ENCODE measurements around the gene ARHGEF10L. TPM values are rescaled to one million over a fixed set of nuclear protein-coding genes. Genes with fewer than 3 reads are reported as not detected.
"Not testable (repeated sequence)": the region's sequence is repeated elsewhere in the genome, so short reads cannot be mapped to it uniquely, and the experiment has no call there.

ARHGEF10L gene
- total RNA-seq, 2 experiments from 2014 or later = not detected

DNA sequence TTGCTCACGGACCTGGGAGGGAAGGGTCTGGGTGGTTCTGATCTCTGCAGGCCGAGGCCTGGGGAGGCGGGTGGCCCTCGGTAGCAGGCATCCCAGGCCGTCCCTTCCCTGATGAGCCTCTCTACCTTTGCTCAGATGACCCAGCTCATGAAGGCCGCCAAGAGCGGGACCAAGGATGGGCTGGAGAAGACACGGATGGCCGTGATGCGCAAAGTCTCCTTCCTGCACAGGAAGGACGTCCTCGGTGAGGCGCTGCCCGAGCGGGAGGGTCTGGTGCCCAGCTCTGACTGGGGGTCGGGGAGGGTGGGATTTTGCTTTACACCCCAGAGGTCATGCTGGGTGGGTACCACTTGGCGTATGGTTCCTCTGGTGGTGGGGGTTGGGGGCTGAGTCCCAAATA is 76.5 kb downstream of the ARHGEF10L start:
- CTCF ChIA-PET = no interaction called here
- no peaks in the 10 kb centered on the region for H3K9me3 Mint-ChIP-seq
- H3K27me3 Mint-ChIP-seq = peaks cover 3% of the 10 kb centered on the region
- POLR2A ChIA-PET = no interaction called here
- no peak for DNase-seq
- no peak overlapping the region for H3K4me3 Mint-ChIP-seq
- no peaks in the 10 kb centered on the region for H3K4me1 Mint-ChIP-seq
- H3K36me3 Mint-ChIP-seq (ENCODE audit: low read depth) = no peaks in the 10 kb centered on the region
- no peak overlapping the region for H3K27ac Mint-ChIP-seq

DNA sequence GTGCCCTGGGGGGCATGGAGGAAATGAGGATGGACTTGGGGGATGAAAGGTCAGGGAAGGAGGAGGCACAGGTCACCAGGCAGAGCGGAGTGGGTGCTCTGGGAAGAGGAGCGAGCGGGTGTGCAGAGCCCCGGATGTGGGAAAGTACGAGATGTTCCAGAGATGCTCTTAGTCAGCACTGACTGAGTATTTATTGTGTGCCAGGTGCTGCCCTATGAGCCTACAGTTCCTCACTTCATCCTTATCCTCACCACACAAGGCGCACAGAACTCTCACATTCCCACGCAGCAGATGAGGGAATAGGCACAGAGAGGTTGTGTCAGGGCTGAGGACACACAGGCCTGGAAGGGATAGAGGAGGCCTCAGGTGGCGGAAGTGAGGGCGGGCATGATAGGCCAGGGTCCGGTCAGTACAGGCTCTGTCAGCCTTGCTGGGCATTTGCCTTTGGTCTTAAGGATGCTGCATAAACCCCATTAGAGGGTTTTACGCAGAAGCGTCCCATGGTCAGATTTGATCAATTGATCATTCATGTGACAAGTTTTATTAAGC is 77.3 kb downstream of the ARHGEF10L start:
- Mint-ChIP-seq H3K4me3 (no peak overlapping the region), H3K9me3 (no peaks in the 10 kb centered on the region)
- POLR2A ChIA-PET = no interaction called here

GRCh38 chr1:17617787-17618557 is 78.5 kb downstream of the ARHGEF10L start:
- Mint-ChIP-seq H3K27ac (no peak overlapping the region), H3K36me3 (ENCODE audit: low read depth) (no peaks in the 10 kb centered on the region), H3K9me3 (no peaks in the 10 kb centered on the region), H3K27me3 (peaks cover 2% of the 10 kb centered on the region), H3K4me3 (no peak overlapping the region), H3K4me1 (no peaks in the 10 kb centered on the region)
- POLR2A ChIA-PET = no interaction called here
- DNase-seq = no peak
- CTCF ChIA-PET = no interaction called here

More for the DNA sequence above, 77.3 kb downstream of the ARHGEF10L start:
- Mint-ChIP-seq H3K4me1 (no peaks in the 10 kb centered on the region), H3K27ac (no peak overlapping the region), H3K36me3 (ENCODE audit: low read depth) (no peaks in the 10 kb centered on the region), H3K27me3 (peaks cover 2% of the 10 kb centered on the region)
- CTCF ChIA-PET = no interaction called here
- DNase-seq = no peak

DNA sequence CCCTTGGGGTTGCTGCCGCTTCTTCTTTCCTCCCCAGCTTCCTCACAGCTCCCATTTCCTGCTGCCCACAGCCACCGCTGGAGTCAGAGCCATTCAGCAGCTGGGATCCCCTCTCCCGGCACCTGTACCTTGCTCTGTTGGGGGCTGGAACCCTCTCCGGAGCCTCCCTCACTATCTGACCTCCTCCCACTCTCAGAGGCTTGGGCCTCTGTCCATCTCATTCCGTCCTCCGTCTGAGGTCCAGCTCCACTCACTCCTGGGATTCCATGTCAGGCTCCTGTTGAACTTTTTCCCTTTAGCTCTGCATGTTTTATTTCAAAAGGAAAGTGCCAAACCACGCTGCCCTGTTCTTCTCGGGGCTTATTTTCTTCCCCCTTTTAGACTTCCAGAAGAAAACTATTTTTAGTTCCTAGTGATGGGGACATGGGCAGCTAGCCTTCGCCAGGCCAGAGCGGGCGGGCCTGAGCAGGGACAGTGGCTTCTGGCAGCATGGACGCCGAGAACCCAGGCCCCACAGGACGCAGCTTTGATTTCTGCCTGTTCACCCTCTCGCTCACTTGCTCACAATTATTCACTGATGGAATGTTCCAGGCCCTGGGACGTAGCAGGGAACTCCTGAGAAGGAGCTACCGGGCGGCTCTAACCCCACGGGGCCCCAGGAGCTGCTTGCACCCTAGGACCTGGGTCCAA is 79.2 kb downstream of the ARHGEF10L start:
- no peak for DNase-seq
- H3K4me3 Mint-ChIP-seq = no peak overlapping the region
- no peaks in the 10 kb centered on the region for H3K36me3 Mint-ChIP-seq (ENCODE audit: low read depth)
- H3K27me3 Mint-ChIP-seq = peaks cover 2% of the 10 kb centered on the region
- ChIA-PET CTCF (no interaction called here), POLR2A (no interaction called here)
- H3K9me3 Mint-ChIP-seq = no peaks in the 10 kb centered on the region
- no peaks in the 10 kb centered on the region for H3K4me1 Mint-ChIP-seq
- H3K27ac Mint-ChIP-seq = no peak overlapping the region

- Mint-ChIP-seq H3K27ac (no peak overlapping the region), H3K27me3 (peaks cover 2% of the 10 kb centered on the region), H3K4me1 (no peaks in the 10 kb centered on the region), H3K36me3 (ENCODE audit: low read depth) (no peaks in the 10 kb centered on the region), H3K4me3 (no peak overlapping the region), H3K9me3 (no peaks in the 10 kb centered on the region)
- ChIA-PET CTCF (no interaction called here), POLR2A (no interaction called here)
- DNase-seq = no peak
Observed at GRCh38 chr1:17620448-17620847, 81.0 kb downstream of the ARHGEF10L start.

GRCh38 chr1:17621691-17622090 is 82.2 kb downstream of the ARHGEF10L start:
- Mint-ChIP-seq H3K9me3 (no peaks in the 10 kb centered on the region), H3K36me3 (ENCODE audit: low read depth) (no peaks in the 10 kb centered on the region), H3K27ac (no peak overlapping the region), H3K27me3 (peaks cover 2% of the 10 kb centered on the region), H3K4me1 (no peaks in the 10 kb centered on the region), H3K4me3 (no peak overlapping the region)
- CTCF ChIA-PET = no interaction called here
- no peak for DNase-seq
- POLR2A ChIA-PET = no interaction called here

GRCh38 chr1:17622823-17623222 is 83.3 kb downstream of the ARHGEF10L start:
- CTCF ChIA-PET = no interaction called here
- DNase-seq = no peak

GRCh38 chr1:17624611-17625233 is 85.2 kb downstream of the ARHGEF10L start:
- POLR2A ChIA-PET = no interaction called here
- no peak overlapping the region for H3K4me3 Mint-ChIP-seq

More at GRCh38 chr1:17622823-17623222, 83.3 kb downstream of the ARHGEF10L start:
- Mint-ChIP-seq H3K4me1 (no peaks in the 10 kb centered on the region), H3K36me3 (ENCODE audit: low read depth) (no peaks in the 10 kb centered on the region), H3K27ac (no peak overlapping the region), H3K9me3 (no peaks in the 10 kb centered on the region), H3K27me3 (peaks cover 2% of the 10 kb centered on the region), H3K4me3 (no peak overlapping the region)
- POLR2A ChIA-PET = no interaction called here

DNA sequence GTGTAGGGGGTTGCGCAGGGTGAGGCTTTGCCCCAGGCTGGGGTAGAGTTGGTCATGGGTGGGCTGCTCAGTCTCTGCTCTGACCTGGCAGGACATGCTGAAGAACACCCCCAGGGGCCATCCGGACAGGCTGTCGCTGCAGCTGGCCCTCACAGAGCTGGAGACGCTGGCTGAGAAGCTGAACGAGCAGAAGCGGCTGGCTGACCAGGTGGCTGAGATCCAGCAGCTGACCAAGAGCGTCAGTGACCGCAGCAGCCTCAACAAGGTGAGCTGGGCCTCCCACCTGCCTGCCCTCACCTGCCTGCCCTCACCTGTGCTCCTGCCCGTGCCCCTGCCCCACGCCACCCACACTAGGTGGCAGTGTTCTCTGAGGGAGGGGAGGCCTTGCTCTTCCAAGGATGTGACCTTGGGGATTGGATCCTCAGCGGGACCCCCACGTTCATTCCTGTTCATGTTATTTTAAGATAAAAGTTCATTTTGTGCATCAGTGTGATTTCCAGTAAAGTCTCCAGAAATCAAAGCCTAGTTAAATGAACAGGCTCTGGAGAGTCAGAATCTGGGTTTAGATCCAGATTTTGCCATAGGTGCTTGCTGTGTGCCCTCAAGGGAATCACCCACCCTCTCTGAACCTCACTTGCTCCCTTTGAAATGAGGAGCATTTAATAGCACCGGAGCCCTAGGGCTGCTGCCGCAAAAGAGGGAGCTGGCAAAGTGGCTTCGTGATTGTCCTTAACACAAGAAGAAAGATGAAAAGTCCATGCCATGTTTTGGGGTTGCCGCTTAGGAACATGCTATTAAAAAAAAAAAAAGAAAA is 87.9 kb downstream of the ARHGEF10L start:
- CTCF ChIA-PET = no interaction called here
- no peak overlapping the region for H3K27ac Mint-ChIP-seq
- H3K27me3 Mint-ChIP-seq = no peaks in the 10 kb centered on the region
- no peaks in the 10 kb centered on the region for H3K9me3 Mint-ChIP-seq
- DNase-seq = no peak
- no peak overlapping the region for H3K4me3 Mint-ChIP-seq
- no peaks in the 10 kb centered on the region for H3K36me3 Mint-ChIP-seq (ENCODE audit: low read depth)
- POLR2A ChIA-PET = no interaction called here
- no peaks in the 10 kb centered on the region for H3K4me1 Mint-ChIP-seq

More at GRCh38 chr1:17624611-17625233, 85.2 kb downstream of the ARHGEF10L start:
- DNase-seq = no peak
- H3K9me3 Mint-ChIP-seq = no peaks in the 10 kb centered on the region
- no peaks in the 10 kb centered on the region for H3K4me1 Mint-ChIP-seq
- H3K27me3 Mint-ChIP-seq = peaks cover 2% of the 10 kb centered on the region
- CTCF ChIA-PET = interaction anchor here (1.2 kb wide), 1 partner anchor 18 kb away, joined by 4 read pairs; no protein-coding TSS in a partner anchor
- no peaks in the 10 kb centered on the region for H3K36me3 Mint-ChIP-seq (ENCODE audit: low read depth)
- no peak overlapping the region for H3K27ac Mint-ChIP-seq

GRCh38 chr1:17629046-17629445 is 89.5 kb downstream of the ARHGEF10L start:
- H3K36me3 Mint-ChIP-seq (ENCODE audit: low read depth); H3K4me1 Mint-ChIP-seq; H3K4me3 Mint-ChIP-seq; POLR2A ChIA-PET; DNase-seq; H3K27ac Mint-ChIP-seq; H3K27me3 Mint-ChIP-seq; H3K9me3 Mint-ChIP-seq; CTCF ChIA-PET: not testable (repeated sequence)

DNA sequence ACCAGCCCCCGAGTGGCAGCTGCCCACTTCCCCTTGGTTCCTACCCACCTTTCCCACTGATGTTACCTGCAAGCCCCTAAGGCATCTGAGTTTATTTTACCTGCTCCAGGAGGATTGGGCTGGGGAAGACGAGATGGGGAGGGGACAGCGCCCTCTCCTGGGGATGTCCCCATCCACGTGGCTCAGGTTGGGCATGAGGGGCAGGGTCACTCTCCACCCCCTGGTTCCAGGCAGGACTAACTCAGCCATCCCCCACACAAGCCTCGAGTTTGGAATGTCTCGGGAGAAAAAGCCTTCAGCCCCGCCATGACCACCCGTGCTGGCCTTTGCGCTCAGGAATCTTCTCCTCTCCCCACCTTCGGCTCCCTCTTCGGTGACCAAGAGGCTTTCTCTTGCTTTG is 90.0 kb downstream of the ARHGEF10L start:
- POLR2A ChIA-PET = no interaction called here
- no peak for DNase-seq

GRCh38 chr1:17630048-17630830 is 90.7 kb downstream of the ARHGEF10L start:
- Mint-ChIP-seq H3K27ac (no peak overlapping the region), H3K4me1 (no peaks in the 10 kb centered on the region), H3K36me3 (ENCODE audit: low read depth) (no peaks in the 10 kb centered on the region), H3K27me3 (no peaks in the 10 kb centered on the region), H3K4me3 (no peak overlapping the region), H3K9me3 (no peaks in the 10 kb centered on the region)
- CTCF ChIA-PET = no interaction called here
- POLR2A ChIA-PET = no interaction called here
- DNase-seq = no peak

More for the DNA sequence above, 90.0 kb downstream of the ARHGEF10L start:
- Mint-ChIP-seq H3K4me3 (no peak overlapping the region), H3K27me3 (no peaks in the 10 kb centered on the region), H3K4me1 (no peaks in the 10 kb centered on the region), H3K27ac (no peak overlapping the region), H3K9me3 (no peaks in the 10 kb centered on the region), H3K36me3 (ENCODE audit: low read depth) (no peaks in the 10 kb centered on the region)
- CTCF ChIA-PET = no interaction called here
